HTR-8/SVneo (cell line): ENCODE data around the gene PCSK4.
A peak's percentile ranks its signal among the peaks of the same experiment; 100 is the strongest.
"Not testable (repeated sequence)": the region's sequence is repeated elsewhere in the genome, so short reads cannot be mapped to it uniquely, and the experiment has no call there.

Experiments
- DNase-seq: peaks from one replicate; pipeline ENCODE4 v3.0.0; 2011; ENCODE audit warnings: low spot score, mixed read lengths; ENCODE audit not compliant: insufficient read length
- FAIRE-seq: peaks from 2 replicates; lab custom pipeline; 2011; peaks lifted over from hg19 to GRCh38; lab: Jason Lieb, UNC

Gene PCSK4

DNA sequence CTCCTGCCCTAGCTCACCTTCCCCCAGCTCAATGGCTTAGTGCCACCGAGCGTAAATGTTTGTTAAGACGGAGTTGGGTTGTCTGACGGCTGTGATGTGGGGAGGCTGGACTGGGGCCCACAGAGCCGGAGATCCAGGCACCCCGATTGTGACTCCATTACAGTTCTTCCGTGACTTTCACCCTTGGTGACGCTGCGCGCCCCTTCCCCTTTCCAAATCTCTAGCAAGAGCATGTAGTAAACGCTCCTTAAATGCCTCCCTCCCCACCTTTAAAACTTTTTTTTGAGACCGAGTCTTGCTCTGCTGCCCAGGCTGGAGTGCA is 1.7 kb upstream of the PCSK4 start:
- FAIRE-seq (no peak), DNase-seq (no peak)

DNA sequence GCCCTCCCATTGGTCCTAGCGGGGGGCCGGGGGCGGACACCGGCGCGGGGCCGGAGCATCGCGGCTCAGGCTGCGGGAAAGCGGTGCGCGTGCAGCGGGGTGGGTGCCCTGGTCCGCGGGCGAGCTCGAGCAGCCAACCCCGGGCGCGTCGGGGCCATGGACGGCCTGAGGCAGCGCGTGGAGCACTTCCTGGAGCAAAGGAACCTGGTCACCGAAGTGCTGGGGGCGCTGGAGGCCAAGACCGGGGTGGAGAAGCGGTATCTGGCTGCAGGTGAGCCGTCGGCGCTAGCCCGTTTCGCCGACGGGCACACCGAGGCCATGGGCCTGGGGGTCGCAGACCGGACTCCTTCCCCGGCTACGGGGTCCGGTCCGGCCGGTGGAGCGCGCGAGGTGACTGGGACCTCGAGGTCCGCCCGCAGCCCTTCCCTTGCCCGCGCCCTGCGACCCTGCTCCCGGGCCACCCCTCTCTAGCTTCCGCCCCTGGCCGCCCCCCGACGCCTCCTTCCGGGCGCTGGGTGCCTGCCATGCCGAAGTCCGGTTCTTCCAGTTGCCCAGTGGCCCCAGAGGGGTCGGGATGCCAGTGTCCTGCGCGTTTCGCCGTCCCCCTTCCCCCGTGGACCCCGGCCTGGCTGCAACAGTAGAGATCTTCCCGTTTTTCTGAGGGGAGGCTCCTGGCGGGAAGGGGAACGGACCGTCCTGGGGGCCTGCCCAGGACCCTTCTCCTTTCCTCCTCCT is 1.1 kb upstream of the PCSK4 start, which contains the start of gene REEP6:
TSS of gene REEP6 (plus strand) at position 68 of the 735 bp plus-strand sequence. CDS start at position 157, 89 bp downstream.
- FAIRE-seq = no peak
- DNase-seq = no peak

DNA sequence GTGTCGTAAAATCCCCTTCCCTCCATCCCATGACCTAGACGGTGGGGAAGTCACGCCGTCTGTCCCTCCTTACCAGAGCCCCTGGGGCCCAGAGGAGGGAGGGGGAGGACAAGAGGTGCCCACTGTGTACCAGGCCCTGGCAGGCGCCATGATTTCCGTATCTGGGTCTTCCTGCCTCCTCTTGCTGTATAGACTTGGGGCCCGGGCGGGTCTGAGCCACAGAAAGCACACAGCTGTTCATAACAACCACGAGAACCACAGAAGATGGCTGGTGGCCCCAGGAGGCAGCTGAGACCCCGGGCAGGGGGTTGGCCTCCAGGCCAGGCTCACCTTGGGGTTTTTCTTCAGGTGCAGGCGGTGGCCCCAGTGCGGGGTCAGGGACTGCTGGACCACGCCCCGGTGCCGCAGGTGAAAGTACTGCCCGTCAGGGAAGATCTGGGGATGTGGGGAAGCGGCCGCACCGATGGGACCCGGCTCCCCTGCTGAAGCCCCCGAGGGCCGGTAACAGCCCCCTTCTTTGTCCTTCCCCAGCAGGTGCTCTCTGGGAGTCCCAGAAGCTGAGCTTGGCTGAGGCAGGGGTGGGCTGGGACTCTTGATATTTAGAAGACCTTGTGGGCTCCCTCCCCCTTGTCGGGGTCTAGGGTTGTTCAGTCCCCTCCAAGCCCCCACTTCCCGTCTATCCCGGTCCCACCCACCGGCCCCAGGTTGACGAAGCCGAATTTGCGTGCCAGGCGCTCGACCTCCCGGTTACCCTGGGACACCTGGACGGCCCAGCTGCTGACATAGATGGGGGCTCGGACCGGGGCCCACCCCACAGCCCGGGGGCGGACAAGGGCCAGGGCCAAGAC is 463 bp downstream of the PCSK4 start:
- DNase-seq (no peak), FAIRE-seq (no peak)

DNA sequence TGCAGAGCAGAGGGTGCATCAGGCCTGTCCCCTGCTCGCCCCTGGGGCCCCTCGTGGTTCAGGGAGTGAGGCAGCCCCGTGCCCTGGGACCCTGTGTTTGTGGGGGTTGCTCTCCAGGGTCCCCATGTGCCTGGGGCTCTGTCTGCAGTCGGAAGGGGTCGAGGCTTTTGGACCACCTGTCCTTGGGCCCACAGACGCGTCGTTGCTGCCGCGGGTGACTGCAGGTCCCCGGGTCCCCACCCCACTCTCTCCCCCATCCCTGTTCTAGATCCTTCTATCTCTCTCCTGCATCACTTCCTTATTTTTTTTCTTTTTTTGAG is 1.9 kb downstream of the PCSK4 start:
- FAIRE-seq = no peak
- DNase-seq = no peak

- FAIRE-seq (no peak), DNase-seq (no peak)
These were observed 2.4 kb downstream of the PCSK4 start for GRCh38 chr19:1487576-1488281.

DNA sequence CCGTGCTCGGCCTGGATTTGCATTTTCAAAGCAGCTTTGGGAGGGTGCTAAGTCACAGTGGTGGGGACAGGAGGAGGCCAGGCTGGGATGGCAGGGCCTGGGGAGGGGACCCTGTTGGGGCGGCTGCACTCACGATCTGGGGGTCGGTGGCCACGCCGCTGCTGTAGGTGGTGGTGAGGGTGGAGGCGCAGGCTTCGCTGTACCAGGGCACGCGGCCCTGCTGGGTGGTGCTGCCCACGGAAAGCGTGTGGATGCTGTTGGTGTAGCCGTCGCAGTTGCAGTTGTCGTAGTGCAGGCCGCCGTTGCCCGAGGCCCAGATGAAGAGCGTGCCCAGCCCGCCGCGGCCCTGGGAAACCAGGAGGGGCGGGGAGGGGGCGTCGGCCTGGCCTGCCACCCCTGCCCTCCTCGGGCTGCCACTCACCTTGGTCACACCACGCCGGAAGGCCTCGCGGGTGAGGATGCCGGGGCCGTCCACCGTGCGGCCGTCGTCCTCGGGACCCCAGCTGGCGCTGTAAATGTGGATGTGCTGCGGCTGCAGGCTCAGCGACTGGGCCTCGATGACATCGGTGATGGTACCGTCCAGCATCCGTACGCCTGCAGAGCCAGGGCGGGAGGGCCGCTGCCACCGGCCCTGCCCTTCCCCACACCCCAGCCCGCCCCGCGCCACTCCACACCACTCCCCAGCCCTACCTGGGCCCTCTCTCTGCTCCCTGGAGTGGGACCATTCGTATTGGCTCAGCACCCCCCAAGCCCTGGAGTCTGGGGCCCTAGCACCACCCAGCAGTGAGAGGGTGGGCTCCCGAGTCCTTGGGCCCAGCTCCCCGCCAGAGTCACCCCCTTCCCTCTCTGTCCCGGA is 3.2 kb downstream of the PCSK4 start:
- DNase-seq (no peak), FAIRE-seq (no peak)

- DNase-seq (no peak), FAIRE-seq (no peak)
These were observed 6.1 kb downstream of the PCSK4 start for GRCh38 chr19:1483979-1484428.

DNA sequence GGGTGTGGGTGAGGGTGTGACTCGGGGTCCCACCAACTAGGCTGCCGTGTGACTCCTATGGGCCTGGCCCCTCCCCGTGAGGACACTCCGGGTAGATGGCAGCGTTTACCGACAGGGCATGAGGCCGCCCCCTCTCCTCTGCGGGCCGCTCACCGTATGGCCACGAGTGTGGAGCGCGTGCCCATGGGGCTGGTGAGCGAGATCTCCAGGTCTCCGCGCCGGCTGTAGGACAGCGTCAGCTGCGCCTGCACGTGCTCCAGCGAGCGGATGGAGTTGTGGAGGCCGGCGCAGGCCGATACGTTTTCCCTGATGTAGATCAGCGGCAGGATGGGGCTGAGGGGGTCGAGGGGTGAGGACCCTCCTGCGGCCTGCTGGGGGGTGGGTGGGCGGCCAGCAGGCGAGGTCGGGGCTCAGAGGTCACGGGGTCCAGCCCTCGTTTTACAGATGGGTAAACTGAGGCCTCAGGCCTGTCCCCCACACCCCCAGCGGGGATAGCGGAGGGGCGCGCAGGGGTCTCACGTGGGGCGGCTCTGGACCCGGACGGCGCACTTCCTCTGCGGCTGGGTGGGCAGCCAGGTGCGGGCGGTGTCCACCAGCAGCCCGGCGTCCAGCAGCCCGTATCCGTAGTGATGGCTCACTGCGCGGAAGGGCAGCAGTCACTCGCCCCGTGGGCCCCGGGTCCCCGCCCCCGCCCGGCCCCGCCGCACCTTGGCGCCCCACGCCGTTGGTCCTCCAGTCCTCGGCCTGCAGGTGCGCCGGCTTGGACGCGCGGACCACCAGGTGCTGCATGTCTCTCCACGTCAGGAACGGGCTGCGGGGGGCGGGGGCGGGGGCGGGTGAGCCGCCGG is 6.8 kb downstream of the PCSK4 start:
- FAIRE-seq (no peak), DNase-seq (no peak)

DNA sequence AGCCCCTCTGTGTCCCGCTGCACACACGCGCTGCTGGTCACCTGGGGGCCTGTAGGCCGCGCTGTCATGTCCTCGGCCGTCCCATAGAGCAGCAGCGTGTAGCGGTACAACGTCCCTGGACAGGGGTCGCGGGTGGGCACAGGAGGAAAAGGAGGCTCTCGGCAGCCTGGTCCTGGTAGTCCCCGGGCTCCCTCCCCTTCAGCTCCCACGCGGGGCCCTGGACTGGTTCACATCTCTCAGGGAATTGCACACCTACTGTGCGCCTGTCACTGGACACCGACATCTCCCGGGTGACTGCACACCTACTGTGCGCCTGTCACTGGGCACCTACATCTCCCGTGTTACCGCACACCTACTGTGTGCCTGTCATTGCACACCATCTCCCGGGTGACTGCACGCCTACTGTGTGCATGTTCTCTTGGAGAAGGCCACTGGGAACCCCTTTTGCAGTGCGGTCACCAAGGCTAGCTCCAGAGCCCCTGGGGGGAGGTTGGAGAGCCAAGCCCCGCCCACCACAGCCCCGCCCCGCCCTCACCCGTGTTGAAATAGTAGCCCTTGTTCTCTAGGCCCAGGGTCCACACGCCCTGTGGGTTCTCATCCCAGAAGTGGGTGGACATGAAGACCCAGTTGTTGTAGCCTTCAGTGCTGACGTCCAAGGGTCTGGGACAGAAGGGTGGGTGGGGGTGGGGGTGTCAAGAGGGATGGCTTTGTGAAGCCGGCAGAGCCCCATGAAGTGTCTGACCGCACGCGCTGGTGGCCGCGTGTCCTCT is 7.6 kb downstream of the PCSK4 start:
- DNase-seq (no peak), FAIRE-seq (no peak)

DNA sequence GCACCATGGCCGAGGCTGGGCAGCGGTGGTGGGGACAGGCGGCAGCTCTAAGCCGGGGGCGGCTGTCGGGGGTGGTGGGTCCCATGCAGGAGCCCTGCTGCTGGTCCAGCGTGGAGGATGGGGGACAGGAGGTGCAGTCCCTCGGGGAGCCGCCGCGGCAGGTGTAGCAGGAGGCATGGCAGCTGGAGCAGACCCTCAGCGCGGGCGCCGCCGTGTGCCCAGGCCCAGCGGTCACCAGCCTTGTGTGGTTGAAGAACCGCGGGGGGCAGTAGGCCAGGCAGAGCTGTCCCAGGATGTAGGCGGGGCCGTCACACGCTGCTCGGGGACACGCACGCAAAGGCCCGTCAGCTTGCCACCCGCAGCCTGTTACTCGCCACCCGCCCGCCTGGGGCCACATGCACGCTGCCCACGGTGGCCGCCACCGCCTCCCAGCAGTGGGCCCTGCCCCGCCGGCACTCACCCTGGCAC is 8.2 kb downstream of the PCSK4 start:
- no peak for DNase-seq
- FAIRE-seq = no peak

GRCh38 chr19:1481224-1481892 is 8.8 kb downstream of the PCSK4 start:
- DNase-seq (no peak), FAIRE-seq (no peak)

- FAIRE-seq = peak; percentile 93
- peak; percentile 91 for DNase-seq
These were observed 11.0 kb downstream of the PCSK4 start, which contains the start of gene C19orf25 for GRCh38 chr19:1478934-1479707. C19orf25 (minus strand) TSS chr19:1479215; CDS start chr19:1478903, 312 bp downstream.

DNA sequence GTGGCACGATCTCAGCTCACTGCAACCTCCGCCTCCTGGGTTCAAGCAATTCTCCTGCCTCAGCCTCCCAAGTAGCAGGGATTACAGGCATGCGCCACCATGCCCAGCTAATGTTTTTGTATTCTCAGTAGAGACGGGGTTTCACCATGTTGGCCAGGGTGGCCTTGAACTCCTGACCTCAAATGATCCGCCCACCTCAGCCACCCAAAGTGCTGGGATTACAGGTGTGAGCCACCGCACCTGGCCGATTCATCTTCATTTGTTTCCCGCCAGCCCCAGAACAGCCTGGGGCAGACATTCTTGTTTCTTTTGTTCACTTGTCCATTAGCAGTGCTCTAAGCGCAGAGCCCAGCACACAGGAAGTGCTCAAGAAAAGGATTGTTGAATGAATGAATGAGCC is 13.1 kb downstream of the PCSK4 start:
- not testable (repeated sequence) for FAIRE-seq, DNase-seq

DNA sequence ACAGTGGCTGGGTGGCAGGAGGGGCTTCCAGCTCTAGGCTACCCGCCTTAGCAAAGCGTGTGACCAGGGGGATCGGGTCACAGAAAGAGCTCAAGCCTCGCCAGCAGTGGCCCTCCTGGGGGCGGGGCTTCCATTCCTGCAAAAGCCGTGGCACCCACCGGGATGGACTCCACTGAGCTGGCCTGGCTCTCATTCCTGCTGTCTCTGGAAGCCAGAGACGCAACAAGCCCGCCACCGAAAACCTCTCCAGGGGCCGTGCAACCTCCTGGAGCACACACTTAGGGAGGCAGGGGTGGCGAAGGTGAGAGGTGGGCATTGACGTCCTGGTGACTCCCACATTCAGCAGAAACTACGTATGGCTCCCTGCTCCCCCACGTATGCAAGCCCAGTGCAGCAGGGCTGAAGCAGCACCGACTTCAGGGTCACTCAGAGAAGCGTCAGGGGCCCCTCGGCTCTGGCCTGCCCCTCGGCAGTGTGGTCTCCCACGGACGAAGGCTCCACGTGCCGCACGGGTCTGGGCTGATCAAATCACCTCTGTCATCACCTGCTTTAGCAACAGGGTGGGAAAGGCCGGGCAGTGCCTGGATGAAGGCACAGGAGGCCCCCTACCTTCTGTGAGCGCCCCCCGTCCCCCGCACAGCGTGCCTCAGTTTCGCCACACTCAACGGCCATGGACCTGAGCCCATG is 14.3 kb downstream of the PCSK4 start:
- FAIRE-seq = no peak
- DNase-seq = no peak

GRCh38 chr19:1474765-1475351 is 15.3 kb downstream of the PCSK4 start:
- FAIRE-seq (no peak), DNase-seq (no peak)
